ENCODE measurements around the gene KRT26. TPM values are rescaled to one million over a fixed set of nuclear protein-coding genes. Genes with fewer than 3 reads are reported as not detected.

Gene KRT26
- total and polyA plus RNA-seq, 12 donors: not detected

DNA sequence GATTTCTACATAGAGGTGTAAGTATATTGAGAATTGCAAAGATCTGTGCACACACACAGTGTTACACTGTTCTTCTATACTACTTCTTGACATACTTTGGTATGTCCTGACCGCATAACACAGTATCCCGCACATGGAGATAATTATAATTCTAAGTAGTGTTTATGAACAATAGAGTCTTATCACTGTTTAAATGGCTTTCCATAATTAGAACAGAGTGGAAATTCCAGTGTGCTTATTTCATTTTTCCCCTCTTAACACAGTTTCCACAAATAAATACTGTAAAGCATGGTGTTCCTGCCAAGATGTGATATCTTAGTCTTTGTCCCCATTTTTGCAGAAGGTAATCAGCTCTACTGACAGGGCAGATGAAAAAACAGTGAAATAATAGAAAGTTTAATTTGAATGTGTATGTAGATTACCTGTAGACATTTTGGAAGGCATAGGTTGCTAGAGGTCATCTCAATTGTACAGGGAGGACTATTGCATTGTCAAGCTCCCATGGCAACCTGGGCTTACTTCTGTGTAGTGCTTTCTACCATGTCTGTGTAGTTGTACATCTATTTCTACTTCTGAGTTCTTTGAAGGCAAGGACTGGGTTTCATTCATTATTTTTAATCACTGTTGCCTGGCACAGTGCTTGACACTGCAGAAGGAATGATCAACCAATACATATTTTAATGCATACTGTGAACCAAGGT is 37.9 kb upstream of the KRT26 start:
- intact Hi-C loops (cut with DNase I): loop anchor here in 6 of 10 donors (5.0 to 10.0 kb wide), 5 partner anchors 47 to 855 kb away; no protein-coding TSS in a partner anchor
- TF ChIP-seq CTCF (IDR thresholded peaks at IDR 0.05): no peak
- Histone ChIP-seq H3K4me3 (no peak overlapping the region), H3K36me3 (no peaks in the 10 kb centered on the region), H3K27me3 (peaks cover 0 to 85% (median 0%) of the 10 kb centered on the region in 7 donors), H3K27ac (peak overlapping the region in 7 of 10 donors; percentile 4 to 58 (median 47)), H3K9me3 (peaks cover 0 to 4% (median 0%) of the 10 kb centered on the region in 11 donors), H3K4me1 (peaks cover 0 to 31% (median 22%) of the 10 kb centered on the region in 9 donors)
- peak; percentile 47 to 93 (median 69) for ATAC-seq
- DNase-seq: no peak
- WGBS, 2 donors: 6 to 10% methylated on average over 2 of the region's 2 CpGs

- no peak for ATAC-seq
Observed at GRCh38 chr17:40806131-40806530, 34.1 kb upstream of the KRT26 start.

DNA sequence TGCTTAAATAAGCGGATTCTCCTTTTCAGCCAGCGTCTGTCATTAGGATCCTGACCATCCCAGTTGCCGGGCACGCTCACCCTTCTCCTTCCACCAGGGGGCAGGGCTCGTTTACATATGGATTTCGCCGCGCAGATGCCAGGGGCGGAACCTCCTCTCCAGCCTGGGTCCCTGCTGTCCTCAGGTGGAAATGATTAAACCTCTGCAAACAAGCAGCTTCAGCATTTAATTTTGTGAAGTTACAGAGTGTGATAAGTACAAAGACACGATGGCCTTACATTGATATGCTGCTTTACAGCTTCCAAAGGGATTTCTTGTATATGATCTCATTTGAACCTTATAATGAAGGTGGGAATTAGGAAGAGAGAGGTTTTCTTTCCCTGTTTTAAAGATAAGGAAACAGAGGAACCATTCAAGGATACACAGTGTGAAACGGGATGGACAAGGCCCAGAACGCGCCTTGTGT is 31.6 kb upstream of the KRT26 start:
- Histone ChIP-seq H3K36me3 (no peaks in the 10 kb centered on the region), H3K4me1 (peaks cover 0 to 8% (median 3%) of the 10 kb centered on the region in 9 donors), H3K27ac (no peak overlapping the region), H3K4me3 (no peak overlapping the region), H3K9me3 (no peaks in the 10 kb centered on the region), H3K27me3 (peaks cover 0 to 78% (median 20%) of the 10 kb centered on the region in 7 donors)
- peak; percentile 49 to 92 (median 83) for TF ChIP-seq CTCF (IDR thresholded peaks at IDR 0.05)
- DNase-seq: peak; percentile 71 to 74
- 10 to 11% methylated on average over 13 of the region's 13 CpGs for WGBS, 2 donors
- peak in 7 of 8 donors; percentile 67 to 94 (median 82) for ATAC-seq
- intact Hi-C loops (cut with DNase I): loop anchor here (2.0 to 10.0 kb wide), 12 partner anchors 54 to 863 kb away; no protein-coding TSS in a partner anchor

More at GRCh38 chr17:40806131-40806530, 34.1 kb upstream of the KRT26 start:
- WGBS, 2 donors: 70 to 77% methylated on average over 3 of the region's 3 CpGs
- intact Hi-C loops (cut with DNase I): loop anchor here in 6 of 10 donors (5.0 to 10.0 kb wide), 5 partner anchors 51 to 859 kb away; no protein-coding TSS in a partner anchor
- TF ChIP-seq CTCF (IDR thresholded peaks at IDR 0.05): no peak
- no peak overlapping the region for H3K4me3 ChIP-seq
- no peak for DNase-seq
- no peak overlapping the region for H3K27ac ChIP-seq
- peaks cover 0 to 83% (median 4%) of the 10 kb centered on the region in 7 donors for H3K27me3 ChIP-seq
- peaks cover 3 to 31% (median 21%) of the 10 kb centered on the region in 9 donors for H3K4me1 ChIP-seq
- no peaks in the 10 kb centered on the region for H3K36me3 ChIP-seq
- H3K9me3 ChIP-seq: no peaks in the 10 kb centered on the region

DNA sequence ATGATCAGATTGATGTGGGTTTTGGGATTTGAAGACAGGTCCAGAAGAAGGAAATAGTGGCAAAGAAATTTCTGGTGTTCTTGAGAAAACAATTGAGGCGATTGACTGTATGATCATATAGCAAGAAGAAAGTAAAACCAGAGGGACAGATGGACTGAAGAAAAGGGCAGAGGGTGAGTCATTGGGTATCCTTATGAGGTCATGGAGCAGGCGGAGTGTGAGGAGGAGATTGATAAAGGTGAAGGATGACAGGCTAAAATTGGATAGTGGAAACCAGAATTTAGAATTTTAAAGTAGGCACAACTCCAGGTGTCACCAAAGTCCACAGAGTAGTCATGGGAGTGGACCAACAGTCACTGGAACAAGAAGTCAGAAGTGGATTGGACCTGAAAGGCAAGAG is 29.2 kb upstream of the KRT26 start:
- Histone ChIP-seq H3K36me3 (no peaks in the 10 kb centered on the region), H3K27me3 (peaks cover 0 to 80% (median 42%) of the 10 kb centered on the region in 7 donors), H3K27ac (no peak overlapping the region), H3K4me3 (no peak overlapping the region), H3K9me3 (no peaks in the 10 kb centered on the region), H3K4me1 (peaks cover 0 to 6% (median 0%) of the 10 kb centered on the region in 9 donors)
- intact Hi-C loops (cut with DNase I): loop anchor here in 9 of 10 donors (5.0 to 10.0 kb wide), 9 partner anchors 56 to 864 kb away; no protein-coding TSS in a partner anchor
- no peak for ATAC-seq
- no peak for DNase-seq
- no peak for TF ChIP-seq CTCF (IDR thresholded peaks at IDR 0.05)
- WGBS, 2 donors: 71 to 72% methylated on average over 2 of the region's 2 CpGs

All from heart right ventricle (tissue), 16 donors.